GM23338 (cell line): ENCODE results near the gene C1orf216.

Experiments used
- CREB1 ChIP-seq: fragments of 250-450 bp; sonication (Bioruptor Pico); IDR thresholded peaks from 2 replicates; pipeline ENCODE4 v1.5.0; 2020; ENCODE audit warnings: low read depth, mild to moderate bottlenecking, moderate library complexity
- CTCF ChIP-seq, 2 experiments: fragments of 200-600 bp in 1 of 2; sonication (generic) in 1 of 2; conservative IDR thresholded peaks; 2 replicates each; pipeline versions ENCODE4 v1.5.1 to v1.6.1; 2016 to 2017; ENCODE audit warnings: antibody characterized with exemption in 2 of 2, low read depth in 2 of 2, mild to moderate bottlenecking in 2 of 2, moderate library complexity in 1 of 2
- EZH2 ChIP-seq: fragments of 200-600 bp; sonication (generic); IDR thresholded peaks from one replicate; pipeline ENCODE4 v1.8.0; 2017; ENCODE audit warnings: antibody characterized with exemption, mild to moderate bottlenecking, low read depth; ENCODE audit not compliant: unreplicated experiment
- EZH2phosphoT487 ChIP-seq: fragments of 200-600 bp; sonication (generic); IDR thresholded peaks from one replicate; pipeline ENCODE4 v1.8.1; 2018; ENCODE audit warnings: antibody characterized with exemption; ENCODE audit not compliant: unreplicated experiment
- NANOG ChIP-seq: IDR thresholded peaks from 2 replicates; pipeline ENCODE4 v1.6.1; 2016; ENCODE audit warnings: antibody characterized with exemption, borderline replicate concordance
- POLR2AphosphoS5 ChIP-seq: IDR thresholded peaks from 2 replicates; pipeline ENCODE4 v1.6.1; 2016; ENCODE audit warnings: antibody characterized with exemption, low read depth
- ZNF331 ChIP-seq: fragments of 250-450 bp; sonication (Bioruptor Pico); IDR thresholded peaks from 2 replicates; pipeline ENCODE4 v1.5.0; 2020; ENCODE audit warnings: low read depth, mild to moderate bottlenecking, moderate library complexity
- TF ChIP-seq, protein P1 (sequence below): IDR thresholded peaks from one replicate; pipeline ENCODE4 v1.6.1; 2018; ENCODE audit warnings: antibody characterized with exemption; ENCODE audit not compliant: unreplicated experiment
- TF ChIP-seq, protein P2 (sequence below): IDR thresholded peaks from 2 replicates; pipeline ENCODE4 v1.6.1; 2016; ENCODE audit warnings: antibody characterized with exemption

- TF ChIP-seq CTCF (conservative IDR thresholded peaks at IDR 0.05; ENCODE audit: low read depth in 2 of 2) = no peak
- TF ChIP-seq, protein P1, sequence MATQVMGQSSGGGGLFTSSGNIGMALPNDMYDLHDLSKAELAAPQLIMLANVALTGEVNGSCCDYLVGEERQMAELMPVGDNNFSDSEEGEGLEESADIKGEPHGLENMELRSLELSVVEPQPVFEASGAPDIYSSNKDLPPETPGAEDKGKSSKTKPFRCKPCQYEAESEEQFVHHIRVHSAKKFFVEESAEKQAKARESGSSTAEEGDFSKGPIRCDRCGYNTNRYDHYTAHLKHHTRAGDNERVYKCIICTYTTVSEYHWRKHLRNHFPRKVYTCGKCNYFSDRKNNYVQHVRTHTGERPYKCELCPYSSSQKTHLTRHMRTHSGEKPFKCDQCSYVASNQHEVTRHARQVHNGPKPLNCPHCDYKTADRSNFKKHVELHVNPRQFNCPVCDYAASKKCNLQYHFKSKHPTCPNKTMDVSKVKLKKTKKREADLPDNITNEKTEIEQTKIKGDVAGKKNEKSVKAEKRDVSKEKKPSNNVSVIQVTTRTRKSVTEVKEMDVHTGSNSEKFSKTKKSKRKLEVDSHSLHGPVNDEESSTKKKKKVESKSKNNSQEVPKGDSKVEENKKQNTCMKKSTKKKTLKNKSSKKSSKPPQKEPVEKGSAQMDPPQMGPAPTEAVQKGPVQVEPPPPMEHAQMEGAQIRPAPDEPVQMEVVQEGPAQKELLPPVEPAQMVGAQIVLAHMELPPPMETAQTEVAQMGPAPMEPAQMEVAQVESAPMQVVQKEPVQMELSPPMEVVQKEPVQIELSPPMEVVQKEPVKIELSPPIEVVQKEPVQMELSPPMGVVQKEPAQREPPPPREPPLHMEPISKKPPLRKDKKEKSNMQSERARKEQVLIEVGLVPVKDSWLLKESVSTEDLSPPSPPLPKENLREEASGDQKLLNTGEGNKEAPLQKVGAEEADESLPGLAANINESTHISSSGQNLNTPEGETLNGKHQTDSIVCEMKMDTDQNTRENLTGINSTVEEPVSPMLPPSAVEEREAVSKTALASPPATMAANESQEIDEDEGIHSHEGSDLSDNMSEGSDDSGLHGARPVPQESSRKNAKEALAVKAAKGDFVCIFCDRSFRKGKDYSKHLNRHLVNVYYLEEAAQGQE = no peak
- TF ChIP-seq EZH2 = no peak
- TF ChIP-seq POLR2AphosphoS5 = no peak
- no peak for TF ChIP-seq EZH2phosphoT487
- TF ChIP-seq CREB1 (CRISPR knock-in tag) = no peak
- TF ChIP-seq NANOG = no peak
- TF ChIP-seq ZNF331 (CRISPR knock-in tag) = no peak
- TF ChIP-seq, protein P2, sequence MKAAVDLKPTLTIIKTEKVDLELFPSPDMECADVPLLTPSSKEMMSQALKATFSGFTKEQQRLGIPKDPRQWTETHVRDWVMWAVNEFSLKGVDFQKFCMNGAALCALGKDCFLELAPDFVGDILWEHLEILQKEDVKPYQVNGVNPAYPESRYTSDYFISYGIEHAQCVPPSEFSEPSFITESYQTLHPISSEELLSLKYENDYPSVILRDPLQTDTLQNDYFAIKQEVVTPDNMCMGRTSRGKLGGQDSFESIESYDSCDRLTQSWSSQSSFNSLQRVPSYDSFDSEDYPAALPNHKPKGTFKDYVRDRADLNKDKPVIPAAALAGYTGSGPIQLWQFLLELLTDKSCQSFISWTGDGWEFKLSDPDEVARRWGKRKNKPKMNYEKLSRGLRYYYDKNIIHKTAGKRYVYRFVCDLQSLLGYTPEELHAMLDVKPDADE = no peak
These were observed 38.4 kb downstream of the C1orf216 start for GRCh38 chr1:35680271-35680670.
